GM21737 (cell line): ENCODE data around the gene LIPC.

Experiments
- ATAC-seq: cut with Tn5 transposase; IDR thresholded peaks from one replicate; pipeline ENCODE4 v1.9.1; 2021; ENCODE audit warnings: mild to moderate bottlenecking, moderate library complexity; ENCODE audit not compliant: unreplicated experiment

The LIPC gene

GRCh38 chr15:58453931-58454793 lies 22.4 kb downstream of the LIPC start:
- ATAC-seq: no peak

- no peak for ATAC-seq
Measured at GRCh38 chr15:58454950-58455401, 23.2 kb downstream of the LIPC start.

GRCh38 chr15:58457466-58457965 lies 25.7 kb downstream of the LIPC start:
- peak; percentile 70 for ATAC-seq

GRCh38 chr15:58458076-58458475 lies 26.3 kb downstream of the LIPC start:
- no peak for ATAC-seq

GRCh38 chr15:58459045-58459444 lies 27.3 kb downstream of the LIPC start:
- ATAC-seq: no peak

GRCh38 chr15:58459560-58459959 lies 27.8 kb downstream of the LIPC start:
- no peak for ATAC-seq

GRCh38 chr15:58460116-58460790 lies 28.5 kb downstream of the LIPC start:
- no peak for ATAC-seq

GRCh38 chr15:58460872-58461271 lies 29.1 kb downstream of the LIPC start:
- ATAC-seq: no peak

GRCh38 chr15:58462547-58462946 lies 30.8 kb downstream of the LIPC start:
- ATAC-seq: no peak

- no peak for ATAC-seq
Measured at GRCh38 chr15:58462973-58463663, 31.3 kb downstream of the LIPC start.

- ATAC-seq: no peak
Measured at GRCh38 chr15:58463815-58464650, 32.2 kb downstream of the LIPC start.

- no peak for ATAC-seq
Measured at GRCh38 chr15:58465070-58465469, 33.3 kb downstream of the LIPC start.

- no peak for ATAC-seq
Measured at GRCh38 chr15:58465866-58466517, 34.2 kb downstream of the LIPC start.

GRCh38 chr15:58466566-58466965 lies 34.8 kb downstream of the LIPC start:
- ATAC-seq: no peak

- no peak for ATAC-seq
Measured at GRCh38 chr15:58467121-58467721, 35.4 kb downstream of the LIPC start.

GRCh38 chr15:58467722-58468423 lies 36.1 kb downstream of the LIPC start:
- ATAC-seq: no peak

- no peak for ATAC-seq
Measured at GRCh38 chr15:58469432-58470353, 37.9 kb downstream of the LIPC start.

- no peak for ATAC-seq
Measured at GRCh38 chr15:58471348-58471747, 39.6 kb downstream of the LIPC start.
